HepG2 (cell line): ENCODE measurements around the gene ELF2. TPM values are rescaled to one million over a fixed set of nuclear protein-coding genes. Genes with fewer than 3 reads are reported as not detected.
A peak's percentile ranks its signal among the peaks of the same experiment; 100 is the strongest.

Source experiments
- CBX5 ChIP-seq: sonication (generic); formaldehyde crosslinking; IDR thresholded peaks from 2 replicates; pipeline ENCODE4 v1.4.0; 2020; ENCODE audit warnings: missing genetic modification reagents, borderline replicate concordance
- CREB1 ChIP-seq, 2 experiments: fragments of 450-650 bp in 1 of 2; IDR thresholded peaks; 2 replicates each; pipeline ENCODE4 v1.6.1; 2016 to 2017; ENCODE audit warnings: control low read depth in 1 of 2, mild to moderate bottlenecking in 1 of 2, missing compliant biosample characterization in 1 of 2, missing genetic modification characterization in 1 of 2
- DZIP1 ChIP-seq: sonication (generic); formaldehyde crosslinking; IDR thresholded peaks from 2 replicates; pipeline ENCODE4 v1.5.0; 2020; ENCODE audit warnings: mild to moderate bottlenecking, missing genetic modification reagents
- FOXA3 ChIP-seq: IDR thresholded peaks from 2 replicates; pipeline ENCODE4 v1.6.1; 2016; ENCODE audit warnings: missing genetic modification reagents, missing compliant biosample characterization
- MXD4 ChIP-seq: IDR thresholded peaks from 2 replicates; pipeline ENCODE4 v1.6.1; 2016; ENCODE audit warnings: mild to moderate bottlenecking, missing biosample characterization, missing genetic modification reagents
- NBN ChIP-seq: fragments of 450-650 bp; conservative IDR thresholded peaks from 2 replicates; pipeline ENCODE4 v1.6.1; 2017
- NFE2L1 ChIP-seq: sonication (generic); formaldehyde crosslinking; IDR thresholded peaks from 2 replicates; pipeline ENCODE4 v1.4.0; 2020; ENCODE audit warnings: missing genetic modification reagents, mild to moderate bottlenecking, borderline replicate concordance
- NFYB ChIP-seq: sonication (generic); formaldehyde crosslinking; IDR thresholded peaks from 2 replicates; pipeline ENCODE4 v1.4.0; 2020; ENCODE audit warnings: missing genetic modification reagents
- NR2C2 ChIP-seq: sonication (generic); formaldehyde crosslinking; IDR thresholded peaks from 2 replicates; pipeline ENCODE4 v1.4.0; 2020; ENCODE audit warnings: missing genetic modification reagents, mild to moderate bottlenecking, moderate library complexity, borderline replicate concordance
- NR2F6 ChIP-seq, 2 experiments: IDR thresholded peaks; 2 replicates each; pipeline ENCODE4 v1.6.1; 2016; ENCODE audit warnings: antibody characterized with exemption in 1 of 2, mild to moderate bottlenecking in 1 of 2
- TARDBP ChIP-seq: sonication (generic); formaldehyde crosslinking; IDR thresholded peaks from 2 replicates; pipeline ENCODE4 v1.8.0; 2022; ENCODE audit warnings: mild to moderate bottlenecking, missing genetic modification reagents
- TCF7L2 ChIP-seq: IDR thresholded peaks from 2 replicates; pipeline ENCODE4 v1.6.1; 2011; ENCODE audit warnings: mild to moderate bottlenecking, low read depth, low read length, moderate library complexity
- TRAFD1 ChIP-seq: sonication (generic); formaldehyde crosslinking; IDR thresholded peaks from 2 replicates; pipeline ENCODE4 v1.5.1; 2020; ENCODE audit warnings: missing genetic modification reagents, mild to moderate bottlenecking, borderline replicate concordance
- ZMYM3 ChIP-seq: sonication (generic); formaldehyde crosslinking; IDR thresholded peaks from 2 replicates; pipeline ENCODE4 v1.5.1; 2020; ENCODE audit warnings: mild to moderate bottlenecking, missing genetic modification reagents
- ZNF281 ChIP-seq: sonication (generic); formaldehyde crosslinking; IDR thresholded peaks from 2 replicates; pipeline ENCODE4 v1.4.0; 2020; ENCODE audit warnings: missing genetic modification reagents, borderline replicate concordance
- ZNF572 ChIP-seq: sonication (generic); formaldehyde crosslinking; IDR thresholded peaks from 2 replicates; pipeline ENCODE4 v1.5.1; 2020; ENCODE audit warnings: mild to moderate bottlenecking, missing genetic modification reagents
- polyA plus RNA-seq, 8 experiments: library from polyadenylated mRNA; depleted of rRNA in 3 of 8; stranded (reverse) in 7 of 8; unstranded in 1 of 8; fragments of >200 nt; fragmentation: Illumina TruSeq in 4 of 8; extraction: Trizol in 4 of 8; gene quantifications; 2 replicates each; pipeline versions ENCODE4 v1.2.1 to v1.2.3, GENCODE V29; 2011 to 2016; ENCODE audit warnings: low read depth in 4 of 8, missing spikeins in 1 of 8, mixed read lengths in 1 of 8; ENCODE audit not compliant: insufficient read depth in 1 of 8
- total RNA-seq, 5 experiments: library from RNA; depleted of rRNA; stranded (reverse); fragments of >200 nt; fragmentation: Illumina TruSeq; extraction: Trizol; gene quantifications; 2 replicates each; pipeline ENCODE4 v1.2.3, GENCODE V29; 2016; ENCODE audit warnings: low read depth in 1 of 5
- TF ChIP-seq, protein P1 (sequence below), 2 experiments: fragments of 450-650 bp in 1 of 2; sonication (generic) in 1 of 2; formaldehyde crosslinking; IDR thresholded peaks; 2 replicates each; pipeline versions ENCODE4 v1.5.0 to v1.8.0; 2020 to 2022; ENCODE audit warnings: mild to moderate bottlenecking in 1 of 2, missing genetic modification reagents in 1 of 2
- TF ChIP-seq, protein P2 (sequence below): IDR thresholded peaks from 2 replicates; pipeline ENCODE4 v1.6.1; 2012; ENCODE audit warnings: inconsistent platforms

Gene ELF2
- total and polyA plus RNA-seq, 2 of the 13 experiments (the other 11 are each of a cell fraction or from before 2014, with no cell fraction given), result 28.6 to 35.4 TPM

DNA sequence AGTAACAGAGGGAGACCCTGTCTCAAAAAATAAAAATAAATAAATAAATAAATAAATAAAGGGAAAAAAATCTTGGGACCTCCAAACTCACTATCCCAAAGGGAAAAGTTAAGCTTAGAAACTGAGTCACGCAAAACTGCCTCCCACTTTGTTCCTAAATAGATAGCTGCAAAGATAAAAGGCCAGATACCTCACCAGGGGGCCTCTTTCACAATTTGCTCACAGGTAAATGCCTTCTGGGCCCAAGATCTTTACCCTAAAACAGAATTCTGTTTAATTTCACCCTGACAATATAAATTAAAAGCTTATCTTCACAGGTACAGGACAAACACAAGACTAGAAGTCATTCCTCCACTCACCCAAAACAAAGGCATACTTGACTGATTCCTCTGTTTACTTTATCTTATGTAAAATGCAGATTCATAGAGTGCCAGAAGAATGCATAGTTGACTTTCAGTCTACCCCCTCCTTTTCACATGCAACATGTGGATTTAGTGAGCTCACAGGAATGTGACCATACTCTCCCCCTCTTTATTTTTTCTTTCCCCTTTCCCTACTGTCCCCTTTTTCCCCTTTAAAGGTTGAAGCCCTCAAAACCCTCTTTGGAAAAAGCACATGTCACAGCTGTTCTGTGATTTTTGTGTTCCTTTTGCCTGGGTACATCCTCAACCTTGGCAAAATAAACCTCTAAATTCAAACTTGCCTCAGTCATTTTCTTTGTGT lies 23.4 kb downstream of the ELF2 start (continued):
- peak; percentile 69; the same call in 1 of the 2 replicates for TF ChIP-seq ZNF281 (CRISPR knock-in tag)
- TF ChIP-seq NR2C2, result no peak
- no peak for TF ChIP-seq CREB1 (IDR thresholded peaks at IDR 0.05)
- TF ChIP-seq CREB1 (CRISPR knock-in tag; IDR thresholded peaks at IDR 0.05), result no peak
- no peak for TF ChIP-seq TRAFD1 (CRISPR knock-in tag)
- TF ChIP-seq TARDBP, result 0 out of 2 replicates have a peak, but pooled peaks have one; percentile 30
- TF ChIP-seq NR2F6 (IDR thresholded peaks at IDR 0.05), result no peak
- peak; percentile 31; the same call in 1 of the 2 replicates for TF ChIP-seq NR2F6 (CRISPR knock-in tag; IDR thresholded peaks at IDR 0.05)
- TF ChIP-seq, protein P1, sequence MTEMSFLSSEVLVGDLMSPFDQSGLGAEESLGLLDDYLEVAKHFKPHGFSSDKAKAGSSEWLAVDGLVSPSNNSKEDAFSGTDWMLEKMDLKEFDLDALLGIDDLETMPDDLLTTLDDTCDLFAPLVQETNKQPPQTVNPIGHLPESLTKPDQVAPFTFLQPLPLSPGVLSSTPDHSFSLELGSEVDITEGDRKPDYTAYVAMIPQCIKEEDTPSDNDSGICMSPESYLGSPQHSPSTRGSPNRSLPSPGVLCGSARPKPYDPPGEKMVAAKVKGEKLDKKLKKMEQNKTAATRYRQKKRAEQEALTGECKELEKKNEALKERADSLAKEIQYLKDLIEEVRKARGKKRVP (CRISPR knock-in tag; IDR thresholded peaks at IDR 0.05), result 0 out of 4 replicates have a peak, but pooled peaks of 1 of the 2 experiments have one; percentile 31
- TF ChIP-seq NFE2L1 (CRISPR knock-in tag), result no peak
- peak; percentile 90 for TF ChIP-seq FOXA3 (CRISPR knock-in tag)
- no peak for TF ChIP-seq ZNF572 (CRISPR knock-in tag)
- no peak for TF ChIP-seq NBN
- no peak for TF ChIP-seq ZMYM3
- TF ChIP-seq CBX5 (CRISPR knock-in tag), result no peak
- TF ChIP-seq NFYB (CRISPR knock-in tag), result no peak
- TF ChIP-seq TCF7L2, result no peak
- TF ChIP-seq, protein P2, sequence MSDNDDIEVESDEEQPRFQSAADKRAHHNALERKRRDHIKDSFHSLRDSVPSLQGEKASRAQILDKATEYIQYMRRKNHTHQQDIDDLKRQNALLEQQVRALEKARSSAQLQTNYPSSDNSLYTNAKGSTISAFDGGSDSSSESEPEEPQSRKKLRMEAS, result 0 out of 2 replicates have a peak, but pooled peaks have one; percentile 12
- no peak for TF ChIP-seq DZIP1
- no peak for TF ChIP-seq MXD4 (CRISPR knock-in tag)
- TF ChIP-seq, all 625 proteins: peak for 30
